Measurements from ENCODE around the gene FOLR2.
"Not testable (repeated sequence)": the region's sequence is repeated elsewhere in the genome, so short reads cannot be mapped to it uniquely, and the experiment has no call there.

The FOLR2 gene

GRCh38 chr11:72216638-72217037 is at the start of gene FOLR2:
Gene FOLR2, plus strand, starts transcription at chr11:72216794. Its CDS starts 1,791 bp downstream, at chr11:72218585.
- no peak for DNase-seq (ENCODE audit: low spot score)

- DNase-seq (ENCODE audit: low spot score) = not testable (repeated sequence)
Measured at GRCh38 chr11:72169046-72169555, 47.5 kb upstream of the FOLR2 start.

- DNase-seq (ENCODE audit: low spot score) = not testable (repeated sequence)
Measured at GRCh38 chr11:72169754-72170153, 46.8 kb upstream of the FOLR2 start.

GRCh38 chr11:72172043-72172442 is 44.6 kb upstream of the FOLR2 start:
- not testable (repeated sequence) for DNase-seq (ENCODE audit: low spot score)

- DNase-seq (ENCODE audit: low spot score) = no peak
Measured at GRCh38 chr11:72173291-72173690, 43.3 kb upstream of the FOLR2 start.

- DNase-seq (ENCODE audit: low spot score) = no peak
Measured at GRCh38 chr11:72174302-72175070, 42.1 kb upstream of the FOLR2 start.

GRCh38 chr11:72177656-72178055 is 38.9 kb upstream of the FOLR2 start:
- no peak for DNase-seq (ENCODE audit: low spot score)

- no peak for DNase-seq (ENCODE audit: low spot score)
Measured at GRCh38 chr11:72179049-72179803, 37.4 kb upstream of the FOLR2 start.

- DNase-seq (ENCODE audit: low spot score) = no peak
Measured at GRCh38 chr11:72179804-72180396, 36.7 kb upstream of the FOLR2 start.

- DNase-seq (ENCODE audit: low spot score) = not testable (repeated sequence)
Measured at GRCh38 chr11:72180892-72181552, 35.6 kb upstream of the FOLR2 start.

- DNase-seq (ENCODE audit: low spot score) = not testable (repeated sequence)
Measured at GRCh38 chr11:72181553-72181958, 35.0 kb upstream of the FOLR2 start.

- DNase-seq (ENCODE audit: low spot score) = no peak
Measured at GRCh38 chr11:72188267-72188666, 28.3 kb upstream of the FOLR2 start.

GRCh38 chr11:72189455-72190250 is 26.9 kb upstream of the FOLR2 start:
- no peak for DNase-seq (ENCODE audit: low spot score)

GRCh38 chr11:72190631-72191071 is 25.9 kb upstream of the FOLR2 start:
- no peak for DNase-seq (ENCODE audit: low spot score)

GRCh38 chr11:72191961-72192381 is 24.6 kb upstream of the FOLR2 start, which contains the start of gene FOLR1:
Gene FOLR1, plus strand, starts transcription at chr11:72192140. Its CDS starts 34 bp downstream, at chr11:72192174.
- DNase-seq (ENCODE audit: low spot score) = no peak

- no peak for DNase-seq (ENCODE audit: low spot score)
Measured at GRCh38 chr11:72195518-72196270, 20.9 kb upstream of the FOLR2 start.

GRCh38 chr11:72201445-72201844 is 15.1 kb upstream of the FOLR2 start:
- DNase-seq (ENCODE audit: low spot score) = not testable (repeated sequence)

- DNase-seq (ENCODE audit: low spot score) = no peak
Measured at GRCh38 chr11:72202571-72202970, 14.0 kb upstream of the FOLR2 start.

- DNase-seq (ENCODE audit: low spot score) = no peak
Measured at GRCh38 chr11:72203163-72203562, 13.4 kb upstream of the FOLR2 start.

- no peak for DNase-seq (ENCODE audit: low spot score)
Measured at GRCh38 chr11:72204886-72205285, 11.7 kb upstream of the FOLR2 start.
